ENCODE measurements around the gene SH2D2A. TPM values are rescaled to one million over a fixed set of nuclear protein-coding genes. Genes with fewer than 3 reads are reported as not detected.

The SH2D2A gene
- total and polyA plus RNA-seq, 9 of the 15 experiments (the other 6 are each of a cell fraction or from before 2014, with no cell fraction given), result 0.89 to 33.6 (median 6.9) TPM

DNA sequence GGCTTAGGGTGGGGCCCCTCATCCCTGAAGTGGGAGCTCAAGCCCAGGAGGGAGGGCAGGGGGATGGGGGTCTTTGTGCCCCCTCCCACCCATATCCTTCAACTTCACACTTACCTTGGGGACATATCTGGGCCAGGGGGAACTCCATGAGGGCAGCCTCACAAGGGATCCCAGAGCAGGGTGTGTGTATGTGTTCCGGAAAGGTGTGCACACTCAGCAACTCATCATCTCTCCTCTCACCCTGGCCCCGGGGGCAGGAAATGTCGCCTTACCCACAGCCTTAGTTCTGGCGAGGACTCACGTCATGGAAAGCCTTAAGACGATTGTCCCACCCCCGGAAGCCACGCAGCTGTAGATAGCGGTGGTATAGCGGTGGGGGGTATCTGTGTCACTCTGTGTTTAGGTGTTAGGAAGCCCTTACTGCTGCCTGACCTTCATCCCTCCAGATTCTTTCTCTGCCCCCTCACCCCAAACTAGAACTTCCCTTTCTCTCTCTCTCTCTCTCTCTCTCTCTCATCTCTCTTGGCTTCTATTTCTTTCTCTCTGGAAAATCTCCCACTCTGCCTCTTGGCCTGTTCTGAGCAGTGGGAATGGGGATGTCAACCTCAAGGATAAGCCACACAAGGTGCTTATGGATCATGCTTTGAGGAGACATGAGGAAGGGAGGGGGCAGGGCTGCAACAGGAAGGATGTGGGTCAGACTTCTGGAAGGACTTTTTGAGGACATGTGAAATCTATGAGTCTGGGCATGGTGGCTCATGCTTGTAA is at the start of gene SH2D2A (continued):
- TF ChIP-seq FOXP4 (CRISPR knock-in tag; IDR thresholded peaks at IDR 0.05; ENCODE audit: borderline replicate concordance) (no peak), RCOR1 (IDR thresholded peaks at IDR 0.05; ENCODE audit: borderline replicate concordance in 1 of 2, low read depth in 2 of 2, low read length in 2 of 2) (0 out of 4 replicates have a peak, but pooled peaks of 1 of the 2 experiments have one; percentile 10), ETV5 (CRISPR knock-in tag; IDR thresholded peaks at IDR 0.05; ENCODE audit: low read depth) (peak; percentile 71), TAF7 (tag; IDR thresholded peaks at IDR 0.05) (no peak), CXXC5 (CRISPR knock-in tag; IDR thresholded peaks at IDR 0.05) (peak; percentile 65), ADNP (tag; IDR thresholded peaks at IDR 0.05) (no peak), ZNF263 (CRISPR knock-in tag; IDR thresholded peaks at IDR 0.05; ENCODE audit: borderline replicate concordance) (0 out of 2 replicates have a peak, but pooled peaks have one; percentile 15), GABPA (tag; conservative IDR thresholded peaks at IDR 0.05; ENCODE audit: low read depth) (peak; percentile 91), EHMT2 (IDR thresholded peaks at IDR 0.05) (peak; percentile 52; the same call in 1 of the 2 replicates), ZNF140 (CRISPR knock-in tag; IDR thresholded peaks at IDR 0.05) (no peak), ZBED1 (IDR thresholded peaks at IDR 0.05) (no peak), ZFP36 (IDR thresholded peaks at IDR 0.05; ENCODE audit: low read depth, low read length, partially characterized antibody) (no peak), ATF1 (CRISPR knock-in tag; IDR thresholded peaks at IDR 0.05) (no peak; the same call in 1 of the 2 replicates), ATF1 (tag; IDR thresholded peaks at IDR 0.05) (peak; percentile 92), NR2C1 (IDR thresholded peaks at IDR 0.05) (peak; percentile 19; the same call in 1 of the 2 replicates), NR2C1 (tag; IDR thresholded peaks at IDR 0.05) (0 out of 2 replicates have a peak, but pooled peaks have one; percentile 23), CBX1 (IDR thresholded peaks at IDR 0.05; ENCODE audit: low read depth) (no peak), FOXJ3 (CRISPR knock-in tag; IDR thresholded peaks at IDR 0.05) (no peak), ZNF133 (CRISPR knock-in tag; IDR thresholded peaks at IDR 0.05) (no peak), FUS (optimal IDR thresholded peaks at IDR 0.05; ENCODE audit: low read depth, low read length) (no peak), GATAD2A (IDR thresholded peaks at IDR 0.05) (0 out of 2 replicates have a peak, but pooled peaks have one; percentile 27), ZNF57 (CRISPR knock-in tag; IDR thresholded peaks at IDR 0.05) (no peak), TEAD1 (CRISPR knock-in tag; IDR thresholded peaks at IDR 0.05) (0 out of 4 replicates have a peak, but pooled peaks of 1 of the 2 experiments have one; percentile 6)
- TF ChIP-seq, protein P1, sequence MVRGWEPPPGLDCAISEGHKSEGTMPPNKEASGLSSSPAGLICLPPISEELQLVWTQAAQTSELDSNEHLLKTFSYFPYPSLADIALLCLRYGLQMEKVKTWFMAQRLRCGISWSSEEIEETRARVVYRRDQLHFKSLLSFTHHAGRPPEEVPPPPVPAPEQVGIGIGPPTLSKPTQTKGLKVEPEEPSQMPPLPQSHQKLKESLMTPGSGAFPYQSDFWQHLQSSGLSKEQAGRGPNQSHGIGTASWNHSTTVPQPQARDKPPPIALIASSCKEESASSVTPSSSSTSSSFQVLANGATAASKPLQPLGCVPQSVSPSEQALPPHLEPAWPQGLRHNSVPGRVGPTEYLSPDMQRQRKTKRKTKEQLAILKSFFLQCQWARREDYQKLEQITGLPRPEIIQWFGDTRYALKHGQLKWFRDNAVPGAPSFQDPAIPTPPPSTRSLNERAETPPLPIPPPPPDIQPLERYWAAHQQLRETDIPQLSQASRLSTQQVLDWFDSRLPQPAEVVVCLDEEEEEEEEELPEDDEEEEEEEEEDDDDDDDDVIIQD (CRISPR knock-in tag; IDR thresholded peaks at IDR 0.05), result no peak
- TF ChIP-seq, protein P2, sequence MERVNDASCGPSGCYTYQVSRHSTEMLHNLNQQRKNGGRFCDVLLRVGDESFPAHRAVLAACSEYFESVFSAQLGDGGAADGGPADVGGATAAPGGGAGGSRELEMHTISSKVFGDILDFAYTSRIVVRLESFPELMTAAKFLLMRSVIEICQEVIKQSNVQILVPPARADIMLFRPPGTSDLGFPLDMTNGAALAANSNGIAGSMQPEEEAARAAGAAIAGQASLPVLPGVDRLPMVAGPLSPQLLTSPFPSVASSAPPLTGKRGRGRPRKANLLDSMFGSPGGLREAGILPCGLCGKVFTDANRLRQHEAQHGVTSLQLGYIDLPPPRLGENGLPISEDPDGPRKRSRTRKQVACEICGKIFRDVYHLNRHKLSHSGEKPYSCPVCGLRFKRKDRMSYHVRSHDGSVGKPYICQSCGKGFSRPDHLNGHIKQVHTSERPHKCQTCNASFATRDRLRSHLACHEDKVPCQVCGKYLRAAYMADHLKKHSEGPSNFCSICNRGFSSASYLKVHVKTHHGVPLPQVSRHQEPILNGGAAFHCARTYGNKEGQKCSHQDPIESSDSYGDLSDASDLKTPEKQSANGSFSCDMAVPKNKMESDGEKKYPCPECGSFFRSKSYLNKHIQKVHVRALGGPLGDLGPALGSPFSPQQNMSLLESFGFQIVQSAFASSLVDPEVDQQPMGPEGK (CRISPR knock-in tag; IDR thresholded peaks at IDR 0.05; ENCODE audit: borderline replicate concordance), result 0 out of 2 replicates have a peak, but pooled peaks have one; percentile 9

All from K562 (cell line).